ENCODE measurements around the gene KLHDC4. TPM values are rescaled to one million over a fixed set of nuclear protein-coding genes. Genes with fewer than 3 reads are reported as not detected.
A peak's percentile ranks its signal among the peaks of the same experiment; 100 is the strongest.

KLHDC4 gene
- total and polyA plus RNA-seq, 2 donors from 2014 or later, result 25.0 to 42.2 TPM

- no peak for DNase-seq
- no peak overlapping the region for H3K27ac ChIP-seq (ENCODE audit: low read depth in 2 of 2, low read length in 2 of 2)
- FAIRE-seq, result no peak
- no peaks in the 10 kb centered on the region for H3K4me1 ChIP-seq (ENCODE audit: control insufficient read depth in 2 of 3, insufficient read depth in 2 of 3, low read depth in 1 of 3, low read length in 3 of 3)
- H3K4me3 ChIP-seq (ENCODE audit: low read length in 3 of 3), result no peak overlapping the region
- peaks cover 0 to 19% (median 9%) of the 10 kb centered on the region in 3 donors for H3K36me3 ChIP-seq (ENCODE audit: control insufficient read depth in 2 of 3, insufficient read depth in 3 of 3, low read length in 3 of 3)
- no peaks in the 10 kb centered on the region for H3K9me3 ChIP-seq (ENCODE audit: control insufficient read depth in 2 of 3, insufficient read depth in 1 of 3, low read length in 3 of 3)
- no peaks in the 10 kb centered on the region for H3K27me3 ChIP-seq (ENCODE audit: control insufficient read depth, insufficient read depth, low read length)
- TF ChIP-seq CTCF (IDR thresholded peaks at IDR 0.05; ENCODE audit: borderline replicate concordance, extremely low read depth, insufficient read depth), result no peak
- intact Hi-C loops (cut with DNase I), result no loop called here
- no peak overlapping the region for H3K9ac ChIP-seq (ENCODE audit: low read length in 3 of 3)
These were observed 26.0 kb downstream of the KLHDC4 start for GRCh38 chr16:87739801-87740200.

GRCh38 chr16:87736008-87736382 lies 29.8 kb downstream of the KLHDC4 start:
- intact Hi-C loops (cut with DNase I), result no loop called here
- Histone ChIP-seq H3K27me3 (ENCODE audit: control insufficient read depth, insufficient read depth, low read length) (no peaks in the 10 kb centered on the region), H3K27ac (ENCODE audit: low read depth in 2 of 2, low read length in 2 of 2) (no peak overlapping the region), H3K9ac (ENCODE audit: low read length in 3 of 3) (no peak overlapping the region), H3K36me3 (ENCODE audit: control insufficient read depth in 2 of 3, insufficient read depth in 3 of 3, low read length in 3 of 3) (peaks cover 2 to 10% (median 5%) of the 10 kb centered on the region in 3 donors), H3K4me1 (ENCODE audit: control insufficient read depth in 2 of 3, insufficient read depth in 2 of 3, low read depth in 1 of 3, low read length in 3 of 3) (no peaks in the 10 kb centered on the region), H3K9me3 (ENCODE audit: control insufficient read depth in 2 of 3, insufficient read depth in 1 of 3, low read length in 3 of 3) (no peaks in the 10 kb centered on the region), H3K4me3 (ENCODE audit: low read length in 3 of 3) (no peak overlapping the region)
- no peak for TF ChIP-seq CTCF (IDR thresholded peaks at IDR 0.05; ENCODE audit: borderline replicate concordance, extremely low read depth, insufficient read depth)
- FAIRE-seq, result no peak
- DNase-seq, result no peak

GRCh38 chr16:87735270-87736007 lies 30.3 kb downstream of the KLHDC4 start:
- H3K9me3 ChIP-seq (ENCODE audit: control insufficient read depth in 2 of 3, insufficient read depth in 1 of 3, low read length in 3 of 3), result no peaks in the 10 kb centered on the region
- no peaks in the 10 kb centered on the region for H3K27me3 ChIP-seq (ENCODE audit: control insufficient read depth, insufficient read depth, low read length)
- no peak overlapping the region for H3K9ac ChIP-seq (ENCODE audit: low read length in 3 of 3)
- no peak for TF ChIP-seq CTCF (IDR thresholded peaks at IDR 0.05; ENCODE audit: borderline replicate concordance, extremely low read depth, insufficient read depth)
- intact Hi-C loops (cut with DNase I), result no loop called here
- peaks cover 2 to 5% (median 3%) of the 10 kb centered on the region in 3 donors for H3K36me3 ChIP-seq (ENCODE audit: control insufficient read depth in 2 of 3, insufficient read depth in 3 of 3, low read length in 3 of 3)
- H3K27ac ChIP-seq (ENCODE audit: low read depth in 2 of 2, low read length in 2 of 2), result no peak overlapping the region
- no peak overlapping the region for H3K4me3 ChIP-seq (ENCODE audit: low read length in 3 of 3)
- DNase-seq (peak in 1 of 5 donors; percentile 40), FAIRE-seq (no peak)
- H3K4me1 ChIP-seq (ENCODE audit: control insufficient read depth in 2 of 3, insufficient read depth in 2 of 3, low read depth in 1 of 3, low read length in 3 of 3), result no peaks in the 10 kb centered on the region
